SK-N-SH (cell line): ENCODE results near the gene WDR77. TPM values are rescaled to one million over a fixed set of nuclear protein-coding genes. Genes with fewer than 3 reads are reported as not detected.

Source experiments
- CTCF ChIA-PET: fragments of 300-600, 350-600 bp; formaldehyde crosslinking; extraction: SDS; loops from one replicate; lab custom pipeline; 2021; lab: Yijun Ruan, JAX
- POLR2A ChIA-PET: fragments of 350-600 bp; sonication (Branson Sonifier 250); formaldehyde crosslinking; extraction: SDS; loops from one replicate; lab custom pipeline; 2020; ENCODE audit warnings: antibody characterized with exemption, inconsistent platforms; lab: Yijun Ruan, JAX
- DNase-seq: peaks from one replicate; pipeline ENCODE4 v3.0.0; 2012
- H2AFZ ChIP-seq: fragments of 200-600 bp; sonication (generic); 2 replicates; pipeline ENCODE4 v1.8.1; 2016; ENCODE audit warnings: antibody characterized with exemption, mild to moderate bottlenecking, low read depth
- H3F3A ChIP-seq: fragments of 200-600 bp; sonication (generic); replicated peaks from 2 replicates; pipeline ENCODE3; 2016; ENCODE audit warnings: antibody characterized with exemption, mild to moderate bottlenecking; ENCODE audit not compliant: insufficient read depth
- H3K27ac ChIP-seq, 2 experiments: fragments of 200-500 bp in 1 of 2; fragments of 200-600 bp in 1 of 2; sonication (Bioruptor generic) in 1 of 2; sonication (generic), shearing (Covaris generic) in 1 of 2; 2 replicates each; pipeline versions ENCODE4 v1.5.1 to v1.6.1; 2014 to 2016; ENCODE audit warnings: low read depth in 2 of 2, inconsistent platforms in 1 of 2, low read length in 1 of 2, mild to moderate bottlenecking in 1 of 2, mixed read lengths in 1 of 2
- H3K27me3 ChIP-seq: fragments of 200-600 bp; sonication (generic), shearing (Covaris generic); 2 replicates; pipeline ENCODE4 v1.6.1; 2016; ENCODE audit warnings: mixed run types; ENCODE audit not compliant: insufficient read depth
- H3K36me3 ChIP-seq, 2 experiments: fragments of 200-500 bp in 1 of 2; fragments of 200-600 bp in 1 of 2; sonication (Bioruptor generic) in 1 of 2; sonication (generic) in 1 of 2; replicated peaks in 1 of 2; 2 replicates each; pipeline versions ENCODE3 to v1.5.1; 2014 to 2016; ENCODE audit warnings: low read length in 1 of 2, mild to moderate bottlenecking in 1 of 2; ENCODE audit not compliant: insufficient read depth in 2 of 2, control insufficient read depth in 1 of 2
- H3K4me1 ChIP-seq, 2 experiments: fragments of 200-500 bp in 1 of 2; fragments of 200-600 bp in 1 of 2; sonication (Bioruptor generic) in 1 of 2; sonication (generic), shearing (Covaris generic) in 1 of 2; 2 replicates each; pipeline versions ENCODE4 v1.5.1 to v1.6.1; 2014 to 2016; ENCODE audit warnings: low read depth in 1 of 2, low read length in 1 of 2, mixed run types in 1 of 2; ENCODE audit not compliant: insufficient read depth in 2 of 2, control insufficient read depth in 1 of 2
- H3K4me2 ChIP-seq: fragments of 200-600 bp; sonication (generic), shearing (Covaris generic); 2 replicates; pipeline ENCODE4 v1.6.1; 2017; ENCODE audit warnings: mixed run types
- H3K4me3 ChIP-seq, 2 experiments: fragments of 200-500 bp in 1 of 2; fragments of 200-600 bp in 1 of 2; sonication (Bioruptor generic) in 1 of 2; sonication (generic), shearing (Covaris generic) in 1 of 2; 2 replicates each; pipeline versions ENCODE4 v1.5.1 to v1.8.1; 2014 to 2016; ENCODE audit warnings: low read depth in 2 of 2, inconsistent platforms in 1 of 2, low read length in 1 of 2, mild to moderate bottlenecking in 1 of 2, mixed read lengths in 1 of 2, moderate library complexity in 1 of 2
- H3K79me2 ChIP-seq: fragments of 200-600 bp; sonication (generic); 2 replicates; pipeline ENCODE4 v1.8.1; 2017; ENCODE audit warnings: mild to moderate bottlenecking; ENCODE audit not compliant: insufficient read depth
- H3K9ac ChIP-seq: fragments of 200-600 bp; sonication (generic); 2 replicates; pipeline ENCODE4 v1.6.1; 2017; ENCODE audit warnings: mixed run types
- H3K9me2 ChIP-seq: fragments of 200-600 bp; sonication (generic); 2 replicates; pipeline ENCODE4 v1.6.1; 2017; ENCODE audit warnings: mixed run types
- H3K9me3 ChIP-seq: fragments of 200-600 bp; sonication (generic); 2 replicates; pipeline ENCODE4 v1.6.1; 2017; ENCODE audit warnings: mixed run types, mild to moderate bottlenecking, moderate library complexity
- H4K20me1 ChIP-seq: fragments of 200-600 bp; sonication (generic); 2 replicates; pipeline ENCODE4 v1.6.1; 2017; ENCODE audit warnings: mild to moderate bottlenecking, mixed run types; ENCODE audit not compliant: insufficient read depth
- ELF1 ChIP-seq: IDR thresholded peaks from 2 replicates; pipeline ENCODE4 v1.4.0; 2012
- EZH2phosphoT487 ChIP-seq: fragments of 200-600 bp; sonication (generic); IDR thresholded peaks from 2 replicates; pipeline ENCODE4 v1.6.1; 2017; ENCODE audit warnings: low read depth, mixed run types, mild to moderate bottlenecking, antibody characterized with exemption, moderate library complexity, borderline replicate concordance
- JUND ChIP-seq: IDR thresholded peaks from 2 replicates; pipeline ENCODE4 v1.4.0; 2012
- MEF2A ChIP-seq: IDR thresholded peaks from 2 replicates; pipeline ENCODE4 v1.4.0; 2012; ENCODE audit warnings: low read depth, borderline replicate concordance
- NFIC ChIP-seq: IDR thresholded peaks from 2 replicates; pipeline ENCODE4 v1.4.0; 2012; ENCODE audit warnings: borderline replicate concordance
- NRF1 ChIP-seq: IDR thresholded peaks from 2 replicates; pipeline ENCODE4 v1.6.1; 2012; ENCODE audit warnings: low read depth, mild to moderate bottlenecking, low read length
- POLR2AphosphoS5 ChIP-seq: IDR thresholded peaks from 2 replicates; pipeline ENCODE4 v1.6.1; 2012; ENCODE audit warnings: low read depth, low read length
- RFX5 ChIP-seq: IDR thresholded peaks from 2 replicates; pipeline ENCODE4 v1.6.1; 2012; ENCODE audit warnings: mild to moderate bottlenecking, improper control_type of control experiment, low read length
- TCF12 ChIP-seq: IDR thresholded peaks from 2 replicates; pipeline ENCODE4 v1.4.0; 2012
- WGBS: methylation state at CpG from one replicate; pipeline ENCODE4 v1.1.6; 2017; ENCODE audit warnings: low lambda C conversion rate; 5-methylcytosine and 5-hydroxymethylcytosine counted together
- polyA plus RNA-seq, 3 experiments: library from polyadenylated mRNA; depleted of rRNA; stranded (reverse); fragments of >200 nt; gene quantifications; 2 replicates each; pipeline ENCODE4 v1.2.3, GENCODE V29; 2012
- TF ChIP-seq, protein P1 (sequence below): fragments of 150-350 bp; IDR thresholded peaks from 2 replicates; pipeline ENCODE4 v1.6.1; 2016; ENCODE audit warnings: mild to moderate bottlenecking, low read depth, low read length
- TF ChIP-seq, protein P2 (sequence below): IDR thresholded peaks from 2 replicates; pipeline ENCODE4; 2012
- TF ChIP-seq, protein P3 (sequence below): IDR thresholded peaks from 2 replicates; pipeline ENCODE4 v1.4.0; 2012; ENCODE audit warnings: low read depth

Gene WDR77
- polyA plus RNA-seq, 1 of the 3 experiments (the other 2 are of a cell fraction) = 97.1 TPM

DNA sequence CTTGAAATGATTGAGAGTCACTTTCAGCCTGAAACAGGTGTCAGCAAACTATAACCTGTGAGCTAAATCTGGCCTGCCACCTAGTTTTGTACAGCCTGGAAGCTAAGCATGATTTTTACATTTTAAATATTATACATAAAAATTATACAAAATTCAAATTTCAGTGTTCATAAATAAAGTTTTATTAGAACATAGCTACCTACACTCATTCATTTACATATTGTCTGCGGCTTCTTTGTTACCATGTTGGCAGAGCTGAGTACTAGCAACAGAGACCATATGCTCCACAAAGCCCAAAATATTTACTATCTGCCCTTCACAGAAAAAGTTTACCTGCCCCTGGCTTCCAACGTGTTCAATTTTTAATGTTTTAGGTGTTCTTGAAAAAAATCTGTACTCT is 16.7 kb upstream of the WDR77 start:
- ChIA-PET POLR2A (no interaction called here), CTCF (interaction anchor here (0.8 to 1.5 kb wide), 3 partner anchors 14 to 303 kb away, joined by 3 to 5 read pairs (median 4); no protein-coding TSS in a partner anchor)
- no peaks in the 10 kb centered on the region for H3K9me2 ChIP-seq
- no peak overlapping the region for H3K9ac ChIP-seq
- no peak for DNase-seq
- H3K9me3 ChIP-seq = no peaks in the 10 kb centered on the region
- peaks cover 29 to 34% of the 10 kb centered on the region in 2 experiments for H3K36me3 ChIP-seq
- no peaks in the 10 kb centered on the region for H4K20me1 ChIP-seq
- no peaks in the 10 kb centered on the region for H3K27me3 ChIP-seq
- peaks cover 14% of the 10 kb centered on the region for H3F3A ChIP-seq
- no peak overlapping the region for H2AFZ ChIP-seq
- H3K79me2 ChIP-seq = no peaks in the 10 kb centered on the region
- H3K4me2 ChIP-seq = no peak overlapping the region
- TF ChIP-seq ELF1 (no peak), EZH2phosphoT487 (no peak), POLR2AphosphoS5 (no peak), NRF1 (no peak), MEF2A (no peak)
- TF ChIP-seq, protein P1, sequence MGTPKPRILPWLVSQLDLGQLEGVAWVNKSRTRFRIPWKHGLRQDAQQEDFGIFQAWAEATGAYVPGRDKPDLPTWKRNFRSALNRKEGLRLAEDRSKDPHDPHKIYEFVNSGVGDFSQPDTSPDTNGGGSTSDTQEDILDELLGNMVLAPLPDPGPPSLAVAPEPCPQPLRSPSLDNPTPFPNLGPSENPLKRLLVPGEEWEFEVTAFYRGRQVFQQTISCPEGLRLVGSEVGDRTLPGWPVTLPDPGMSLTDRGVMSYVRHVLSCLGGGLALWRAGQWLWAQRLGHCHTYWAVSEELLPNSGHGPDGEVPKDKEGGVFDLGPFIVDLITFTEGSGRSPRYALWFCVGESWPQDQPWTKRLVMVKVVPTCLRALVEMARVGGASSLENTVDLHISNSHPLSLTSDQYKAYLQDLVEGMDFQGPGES = no peak
- TF ChIP-seq, all 33 proteins: peak for 0
- no peak overlapping the region for H3K4me3 ChIP-seq
- H3K27ac ChIP-seq = no peak overlapping the region
- WGBS = 98% methylated on average over 2 of the region's 2 CpGs
- peaks cover 0 to 8% of the 10 kb centered on the region in 2 experiments; a peak in 1 of 4 replicates for H3K4me1 ChIP-seq

DNA sequence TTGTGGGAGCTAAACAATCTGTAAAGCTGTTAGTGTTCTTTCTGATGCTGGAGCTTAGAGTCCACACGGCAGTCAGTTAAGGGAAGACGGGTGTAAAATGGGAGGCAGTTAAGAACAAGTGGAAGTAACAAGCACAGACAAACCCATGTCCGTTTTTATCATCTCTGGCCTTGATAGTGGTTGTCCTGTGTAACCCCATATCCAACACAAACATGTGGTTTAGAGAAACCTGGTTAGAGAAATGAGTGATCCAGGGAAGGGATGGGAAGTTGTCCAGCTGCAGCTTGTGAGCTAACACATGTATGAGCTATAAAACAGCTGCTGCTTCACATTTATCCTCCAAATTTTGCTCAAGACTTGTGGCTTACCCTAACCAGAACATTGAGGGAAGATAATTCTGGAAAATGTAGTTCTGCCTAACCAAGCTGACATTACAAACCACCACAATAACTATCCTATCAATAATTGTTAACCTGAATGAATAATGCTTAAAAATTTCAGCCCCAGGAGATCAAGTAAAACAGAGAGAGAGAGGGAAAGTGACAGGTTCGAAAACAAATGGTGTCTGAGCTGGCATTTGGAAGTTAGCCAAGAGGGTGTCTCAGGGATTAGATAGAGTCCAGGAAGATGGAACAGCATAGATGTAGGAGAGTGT is 14.1 kb upstream of the WDR77 start:
- no peak overlapping the region for H3K4me3 ChIP-seq
- no peak overlapping the region for H3K4me2 ChIP-seq
- TF ChIP-seq, protein P2, sequence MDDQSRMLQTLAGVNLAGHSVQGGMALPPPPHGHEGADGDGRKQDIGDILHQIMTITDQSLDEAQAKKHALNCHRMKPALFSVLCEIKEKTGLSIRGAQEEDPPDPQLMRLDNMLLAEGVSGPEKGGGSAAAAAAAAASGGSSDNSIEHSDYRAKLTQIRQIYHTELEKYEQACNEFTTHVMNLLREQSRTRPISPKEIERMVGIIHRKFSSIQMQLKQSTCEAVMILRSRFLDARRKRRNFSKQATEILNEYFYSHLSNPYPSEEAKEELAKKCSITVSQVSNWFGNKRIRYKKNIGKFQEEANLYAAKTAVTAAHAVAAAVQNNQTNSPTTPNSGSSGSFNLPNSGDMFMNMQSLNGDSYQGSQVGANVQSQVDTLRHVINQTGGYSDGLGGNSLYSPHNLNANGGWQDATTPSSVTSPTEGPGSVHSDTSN = peak; percentile 81
- TF ChIP-seq JUND = peak; percentile 53
- peak; percentile 57; the same call in 1 of the 2 replicates for TF ChIP-seq NFIC
- TF ChIP-seq TCF12 = peak; percentile 53
- no peak for TF ChIP-seq RFX5
- TF ChIP-seq, protein P3, sequence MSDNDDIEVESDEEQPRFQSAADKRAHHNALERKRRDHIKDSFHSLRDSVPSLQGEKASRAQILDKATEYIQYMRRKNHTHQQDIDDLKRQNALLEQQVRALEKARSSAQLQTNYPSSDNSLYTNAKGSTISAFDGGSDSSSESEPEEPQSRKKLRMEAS = no peak
- TF ChIP-seq ELF1 = no peak
- TF ChIP-seq POLR2AphosphoS5 = no peak; the same call in 1 of the 2 replicates
- H3K79me2 ChIP-seq = no peaks in the 10 kb centered on the region
- H2AFZ ChIP-seq = no peak overlapping the region
- peaks cover 14% of the 10 kb centered on the region for H3F3A ChIP-seq
- no peak for DNase-seq
- no peaks in the 10 kb centered on the region for H3K9me2 ChIP-seq
- H3K9me3 ChIP-seq = no peaks in the 10 kb centered on the region
- 69% methylated on average over 4 of the region's 4 CpGs for WGBS
- no peaks in the 10 kb centered on the region for H4K20me1 ChIP-seq
- H3K27me3 ChIP-seq = no peaks in the 10 kb centered on the region
- ChIA-PET POLR2A (no interaction called here), CTCF (interaction anchor here (1.2 to 2.1 kb wide), 3 partner anchors 9 to 45 kb away, joined by 3 to 7 read pairs (median 5); no protein-coding TSS in a partner anchor)
- no peak overlapping the region for H3K9ac ChIP-seq
- H3K4me1 ChIP-seq = peaks cover 0 to 8% of the 10 kb centered on the region in 2 experiments; a peak in 1 of 4 replicates
- 0 out of 4 replicates have a peak overlapping the region, but pooled peaks of 1 of the 2 experiments have one; percentile 4 for H3K27ac ChIP-seq
- H3K36me3 ChIP-seq = peaks cover 48 to 57% of the 10 kb centered on the region in 2 experiments
